Duodenal mucosa (tissue), 2 donors: Measurements from ENCODE around the gene RNF103.
"Not testable (repeated sequence)": the region's sequence is repeated elsewhere in the genome, so short reads cannot be mapped to it uniquely, and the experiment has no call there.

Experiments
- H3K27ac ChIP-seq: one replicate; pipeline ENCODE4 v1.7.0; 2013; ENCODE audit warnings: low read depth, low read length
- H3K27me3 ChIP-seq, 2 donors: one replicate each; pipeline ENCODE4 v1.7.0; 2013; ENCODE audit warnings: low read length in 2 of 2, control low read depth in 1 of 2; ENCODE audit not compliant: insufficient read depth in 2 of 2, control insufficient read depth in 1 of 2
- H3K36me3 ChIP-seq, 2 donors: one replicate each; pipeline ENCODE4 v1.7.0; 2013; ENCODE audit warnings: low read length in 2 of 2, control low read depth in 1 of 2; ENCODE audit not compliant: insufficient read depth in 2 of 2, control insufficient read depth in 1 of 2
- H3K4me1 ChIP-seq, 2 donors: one replicate each; pipeline ENCODE4 v1.7.0; 2013; ENCODE audit warnings: low read length in 2 of 2, control low read depth in 1 of 2; ENCODE audit not compliant: insufficient read depth in 2 of 2, control insufficient read depth in 1 of 2
- H3K4me3 ChIP-seq, 2 donors: one replicate each; pipeline ENCODE4 v1.7.0; 2013; ENCODE audit warnings: low read length in 2 of 2, low read depth in 1 of 2
- H3K9ac ChIP-seq, 2 donors: one replicate each; pipeline ENCODE4 v1.7.0; 2013; ENCODE audit warnings: low read length in 2 of 2, low read depth in 1 of 2
- H3K9me3 ChIP-seq, 2 donors: one replicate each; pipeline ENCODE4 v1.7.0; 2013; ENCODE audit warnings: low read length in 2 of 2, control low read depth in 1 of 2; ENCODE audit not compliant: control insufficient read depth in 1 of 2

Gene RNF103, protein sequence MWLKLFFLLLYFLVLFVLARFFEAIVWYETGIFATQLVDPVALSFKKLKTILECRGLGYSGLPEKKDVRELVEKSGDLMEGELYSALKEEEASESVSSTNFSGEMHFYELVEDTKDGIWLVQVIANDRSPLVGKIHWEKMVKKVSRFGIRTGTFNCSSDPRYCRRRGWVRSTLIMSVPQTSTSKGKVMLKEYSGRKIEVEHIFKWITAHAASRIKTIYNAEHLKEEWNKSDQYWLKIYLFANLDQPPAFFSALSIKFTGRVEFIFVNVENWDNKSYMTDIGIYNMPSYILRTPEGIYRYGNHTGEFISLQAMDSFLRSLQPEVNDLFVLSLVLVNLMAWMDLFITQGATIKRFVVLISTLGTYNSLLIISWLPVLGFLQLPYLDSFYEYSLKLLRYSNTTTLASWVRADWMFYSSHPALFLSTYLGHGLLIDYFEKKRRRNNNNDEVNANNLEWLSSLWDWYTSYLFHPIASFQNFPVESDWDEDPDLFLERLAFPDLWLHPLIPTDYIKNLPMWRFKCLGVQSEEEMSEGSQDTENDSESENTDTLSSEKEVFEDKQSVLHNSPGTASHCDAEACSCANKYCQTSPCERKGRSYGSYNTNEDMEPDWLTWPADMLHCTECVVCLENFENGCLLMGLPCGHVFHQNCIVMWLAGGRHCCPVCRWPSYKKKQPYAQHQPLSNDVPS

DNA sequence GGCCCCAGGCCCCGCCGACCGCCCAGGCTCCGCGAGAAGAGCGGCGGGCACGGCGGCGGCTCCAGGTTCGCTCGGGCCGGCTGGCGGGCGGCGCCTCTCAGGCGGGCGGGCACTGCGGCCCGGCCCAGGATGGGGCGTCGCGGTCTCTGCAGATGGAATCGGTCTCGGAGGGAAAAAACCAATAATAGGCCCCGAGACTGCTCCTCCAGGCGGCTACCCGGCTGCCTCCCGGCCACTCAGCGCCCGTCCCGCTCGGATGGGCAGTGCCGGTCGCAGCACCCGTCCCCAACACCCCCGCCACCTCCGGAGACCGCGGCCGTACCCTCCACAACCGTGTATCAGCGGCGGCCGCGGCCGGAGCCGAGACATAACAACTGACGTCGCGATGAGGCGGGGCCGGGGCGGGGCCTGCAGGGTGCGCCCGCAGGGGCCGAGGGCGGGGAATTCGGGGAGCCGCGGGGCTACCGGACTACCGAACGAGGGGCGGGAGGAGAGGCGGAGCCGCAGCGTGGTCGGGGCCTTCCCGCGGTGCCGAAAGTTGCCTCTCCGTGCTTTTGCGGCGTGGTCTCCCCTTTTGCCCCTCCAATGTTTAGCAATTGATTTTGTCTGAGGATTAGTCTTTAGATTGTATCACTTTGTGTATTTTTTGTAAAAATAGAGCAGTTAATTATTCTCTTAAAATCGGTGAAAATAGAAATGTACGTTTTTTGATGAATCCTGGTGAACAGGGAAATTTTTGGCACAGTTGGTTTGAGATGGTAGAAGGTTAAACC, at the start of gene RNF103:
TSS of gene RNF103 (minus strand) at position 372 of the 773 bp plus-strand sequence. CDS start 979 bp downstream, outside the sequence.
- Histone ChIP-seq H3K4me1 (peaks cover 6 to 19% of the 10 kb centered on the region in 2 donors), H3K9ac (peak within 1 kb of the TSS; percentile 95 to 97), H3K36me3 (peaks cover 5 to 7% of the 10 kb centered on the region in 2 donors), H3K27ac (peak within 1 kb of the TSS; percentile 97), H3K9me3 (no peaks in the 10 kb centered on the region), H3K27me3 (no peaks in the 10 kb centered on the region), H3K4me3 (peak within 1 kb of the TSS; percentile 72 to 89)

DNA sequence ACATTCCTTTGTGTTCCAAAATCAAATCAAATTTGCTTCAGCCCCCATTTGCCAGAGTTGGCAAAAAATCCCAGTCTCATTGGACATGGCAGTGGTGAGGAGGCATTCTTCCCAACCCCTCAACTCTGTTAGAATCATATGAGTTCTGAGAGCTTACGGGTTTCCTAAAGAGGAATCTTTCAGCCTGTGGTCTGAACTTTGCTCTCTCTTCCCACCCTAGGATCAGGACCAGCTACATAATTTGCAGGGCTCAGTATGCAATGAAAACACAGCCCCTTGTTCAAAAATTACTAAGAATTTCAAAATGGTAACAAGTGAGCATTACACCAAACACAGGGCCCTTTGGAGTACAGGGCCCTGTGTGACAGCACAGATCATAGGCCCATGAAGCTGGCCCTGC, 49.3 kb upstream of the RNF103 start:
- Histone ChIP-seq H3K36me3 (no peaks in the 10 kb centered on the region), H3K4me3 (no peak overlapping the region), H3K9me3 (no peaks in the 10 kb centered on the region), H3K27me3 (no peaks in the 10 kb centered on the region), H3K4me1 (peaks cover 7 to 11% of the 10 kb centered on the region in 2 donors), H3K9ac (no peak overlapping the region), H3K27ac (no peak overlapping the region)

DNA sequence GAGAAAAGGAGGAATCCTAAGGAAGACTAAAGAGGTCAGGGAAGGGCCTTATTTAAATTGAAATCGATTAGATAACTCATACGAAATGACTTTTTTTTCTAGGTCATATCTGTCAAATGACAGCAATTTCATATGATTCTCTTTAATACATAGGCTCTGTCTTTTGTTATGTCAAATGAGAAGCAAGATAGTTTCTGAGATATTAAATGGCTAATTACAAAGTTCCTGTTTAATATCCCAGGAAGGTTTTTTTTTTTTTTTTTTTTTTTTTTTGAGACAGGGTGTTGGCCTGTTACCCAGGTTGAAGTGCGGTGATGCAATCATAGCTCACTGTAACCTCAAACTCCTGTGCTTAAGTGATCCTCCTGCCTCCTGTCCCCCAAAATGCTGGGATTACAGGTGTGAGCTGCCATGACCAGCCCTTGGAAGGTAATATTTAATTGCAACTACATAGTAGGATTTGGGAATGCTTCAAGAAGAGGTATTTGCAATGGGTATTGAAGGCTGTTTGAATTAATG, 48.4 kb upstream of the RNF103 start:
- H3K9ac ChIP-seq, result no peak overlapping the region
- no peaks in the 10 kb centered on the region for H3K27me3 ChIP-seq
- no peaks in the 10 kb centered on the region for H3K9me3 ChIP-seq
- no peak overlapping the region for H3K27ac ChIP-seq
- H3K4me1 ChIP-seq, result peaks cover 7 to 11% of the 10 kb centered on the region in 2 donors
- no peaks in the 10 kb centered on the region for H3K36me3 ChIP-seq
- H3K4me3 ChIP-seq, result no peak overlapping the region

DNA sequence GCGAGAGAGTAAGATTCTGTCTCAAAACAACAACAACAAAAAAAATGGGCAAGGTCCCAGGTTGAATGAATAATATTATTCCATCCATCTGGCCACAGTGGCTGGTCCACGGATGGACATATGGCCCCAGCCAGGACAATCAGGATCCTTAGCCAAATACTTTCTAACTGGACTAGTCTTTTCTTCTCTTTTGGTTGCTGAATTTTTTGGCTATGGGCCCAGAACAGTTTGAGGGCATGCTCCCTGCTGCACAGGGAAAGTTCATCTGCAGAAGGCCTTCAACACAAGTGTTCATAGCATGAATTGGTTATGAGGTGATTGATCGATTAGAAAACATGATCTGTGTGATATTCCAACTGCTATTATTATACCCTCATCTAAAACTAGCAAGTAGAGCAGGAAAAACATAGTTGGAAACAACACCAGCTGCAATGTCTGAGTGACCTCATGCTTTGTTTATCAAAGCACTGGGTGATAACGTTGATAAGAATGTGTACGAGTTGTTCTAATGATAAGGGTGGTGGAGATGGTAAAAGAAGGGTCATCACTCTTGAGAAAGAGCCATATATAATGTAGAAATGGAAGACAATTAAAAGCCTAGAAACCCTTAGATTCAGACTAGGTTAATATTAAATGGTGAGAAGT, 47.8 kb upstream of the RNF103 start:
- H3K9me3 ChIP-seq, result no peaks in the 10 kb centered on the region
- H3K4me3 ChIP-seq, result no peak overlapping the region
- H3K27me3 ChIP-seq, result no peaks in the 10 kb centered on the region
- H3K4me1 ChIP-seq, result peaks cover 7 to 11% of the 10 kb centered on the region in 2 donors
- H3K27ac ChIP-seq, result no peak overlapping the region
- H3K36me3 ChIP-seq, result no peaks in the 10 kb centered on the region
- H3K9ac ChIP-seq, result no peak overlapping the region

DNA sequence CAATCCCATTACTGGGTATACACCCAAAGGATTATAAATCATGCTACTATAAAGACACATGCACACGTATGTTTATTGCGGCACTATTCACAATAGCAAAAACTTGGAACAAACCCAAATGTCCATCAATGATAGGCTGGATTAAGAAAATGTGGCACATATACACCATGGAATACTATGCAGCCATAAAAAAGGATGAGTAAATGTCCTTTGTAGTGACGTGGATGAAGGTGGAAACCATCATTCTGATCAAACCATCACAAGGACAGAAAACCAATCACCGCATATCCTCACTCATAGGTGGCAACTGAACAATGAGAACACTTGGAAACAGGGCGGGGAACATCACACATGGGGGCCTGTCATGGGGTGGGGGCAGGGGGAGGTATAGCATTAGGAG, 45.7 kb upstream of the RNF103 start:
- not testable (repeated sequence) for H3K4me3 ChIP-seq, H3K9ac ChIP-seq, H3K27me3 ChIP-seq, H3K36me3 ChIP-seq, H3K27ac ChIP-seq, H3K9me3 ChIP-seq
- peaks cover 7 to 11% of the 10 kb centered on the region in 2 donors for H3K4me1 ChIP-seq

DNA sequence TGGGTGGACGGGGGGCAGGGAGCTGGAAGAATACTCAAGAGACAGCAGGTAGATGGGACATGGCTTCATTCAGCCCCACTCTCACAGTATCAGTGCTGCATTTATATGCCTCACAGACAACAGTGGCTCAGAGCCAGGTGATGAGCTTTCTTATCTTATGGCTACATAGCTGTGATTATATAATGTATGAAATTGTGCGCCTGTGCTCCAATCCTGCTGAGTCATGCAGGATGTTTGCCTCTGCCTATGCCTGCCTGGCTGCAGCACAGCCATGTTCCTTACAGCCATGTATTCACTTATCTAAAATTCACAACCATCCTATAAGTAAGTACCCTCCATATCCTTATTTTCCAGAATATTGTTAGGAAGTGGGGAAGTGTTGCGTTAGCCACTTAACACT, 37.7 kb upstream of the RNF103 start:
- H3K9me3 ChIP-seq, result peaks cover 5 to 6% of the 10 kb centered on the region in 2 donors
- no peaks in the 10 kb centered on the region for H3K36me3 ChIP-seq
- no peaks in the 10 kb centered on the region for H3K27me3 ChIP-seq
- H3K4me1 ChIP-seq, result no peaks in the 10 kb centered on the region
- H3K9ac ChIP-seq, result no peak overlapping the region
- H3K27ac ChIP-seq, result no peak overlapping the region
- H3K4me3 ChIP-seq, result no peak overlapping the region

DNA sequence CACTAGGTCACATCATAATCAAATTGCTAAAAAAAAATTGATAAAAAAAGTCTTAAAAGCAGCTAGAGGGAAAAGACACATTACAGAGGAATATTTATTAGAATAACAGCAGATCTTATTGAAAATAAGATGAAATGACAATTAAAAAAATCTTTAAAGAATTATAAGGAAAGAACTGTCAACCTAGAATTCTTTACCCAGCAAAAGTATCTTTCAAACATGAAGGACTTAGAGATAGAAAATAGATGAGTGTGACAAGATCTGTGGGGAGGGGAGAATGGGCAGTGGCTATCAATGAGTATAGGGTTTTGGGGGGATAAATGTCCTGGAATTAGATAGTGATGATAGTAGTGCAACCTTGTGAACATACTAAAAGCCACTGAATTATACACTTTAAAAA, 26.5 kb upstream of the RNF103 start:
- Histone ChIP-seq H3K4me1 (peaks cover 3 to 12% of the 10 kb centered on the region in 2 donors), H3K4me3 (no peak overlapping the region), H3K27ac (no peak overlapping the region), H3K36me3 (no peaks in the 10 kb centered on the region), H3K27me3 (no peaks in the 10 kb centered on the region), H3K9me3 (peaks cover 4 to 8% of the 10 kb centered on the region in 2 donors), H3K9ac (no peak overlapping the region)

DNA sequence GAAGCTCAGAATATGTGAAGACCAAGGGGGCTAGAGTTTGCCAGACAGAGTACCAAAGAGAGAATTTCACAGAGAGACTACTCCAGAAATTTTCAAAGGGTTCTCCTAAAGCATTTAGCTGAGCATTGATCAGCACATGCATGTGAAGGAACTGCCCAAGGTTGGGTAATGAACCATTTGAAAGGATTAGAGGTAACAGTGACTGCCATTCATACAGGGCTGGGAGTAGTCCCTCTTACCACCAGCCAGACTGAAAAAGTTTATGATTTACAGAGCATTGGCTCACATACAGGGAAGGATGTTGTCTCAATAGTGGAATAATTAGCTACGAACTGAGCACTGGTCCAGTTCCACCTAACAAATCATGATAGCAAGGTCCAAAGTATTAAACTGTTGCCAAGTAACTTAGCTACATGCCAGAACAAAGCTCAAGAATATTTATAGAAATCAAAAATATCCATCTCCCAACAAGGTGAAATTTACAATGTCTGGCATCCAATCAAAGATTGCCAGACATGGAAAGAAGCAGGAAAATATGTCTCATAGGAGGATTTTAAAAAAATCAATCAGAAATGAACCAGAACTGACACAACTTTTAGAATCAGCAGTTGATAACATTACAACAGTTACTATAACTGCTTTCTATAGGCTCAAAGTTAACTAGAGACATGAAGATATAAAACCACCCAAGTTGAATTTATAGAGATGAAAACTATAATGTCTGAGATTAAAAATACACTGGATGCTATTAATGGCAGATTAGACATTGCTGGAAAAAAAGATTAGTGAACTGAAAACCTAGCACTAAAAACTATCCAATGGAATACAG, 25.7 kb upstream of the RNF103 start:
- H3K27ac ChIP-seq, result peak overlapping the region; percentile 48
- peaks cover 4 to 8% of the 10 kb centered on the region in 2 donors for H3K9me3 ChIP-seq
- H3K4me1 ChIP-seq, result peaks cover 3 to 12% of the 10 kb centered on the region in 2 donors
- H3K9ac ChIP-seq, result no peak overlapping the region
- H3K4me3 ChIP-seq, result no peak overlapping the region
- no peaks in the 10 kb centered on the region for H3K27me3 ChIP-seq
- H3K36me3 ChIP-seq, result no peaks in the 10 kb centered on the region

DNA sequence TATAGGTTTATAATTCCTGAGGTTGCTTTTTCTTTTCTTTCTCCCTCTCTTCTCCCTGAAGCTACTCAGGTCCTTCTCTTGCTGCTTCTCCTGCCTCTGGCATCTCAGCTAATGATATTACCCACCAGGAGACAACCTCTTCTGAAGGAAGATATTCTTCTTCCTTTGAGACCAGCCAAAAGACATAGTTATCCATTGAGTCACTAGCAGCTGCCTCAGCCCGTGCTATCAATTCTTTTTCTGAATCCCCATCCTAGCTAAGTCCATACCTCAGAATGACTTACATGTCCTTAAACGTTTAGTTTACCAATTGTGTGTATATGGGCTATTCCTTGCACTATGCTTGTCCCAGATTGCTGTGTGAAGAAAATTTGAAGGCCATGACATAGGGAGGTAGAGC, 25.0 kb upstream of the RNF103 start:
- Histone ChIP-seq H3K27ac (peak overlapping the region; percentile 48), H3K9ac (no peak overlapping the region), H3K27me3 (no peaks in the 10 kb centered on the region), H3K4me1 (peaks cover 3 to 12% of the 10 kb centered on the region in 2 donors), H3K4me3 (no peak overlapping the region), H3K9me3 (peaks cover 4 to 8% of the 10 kb centered on the region in 2 donors), H3K36me3 (no peaks in the 10 kb centered on the region)
